HG03108 (cell line): ENCODE results near the gene EXTL1.
"Not testable (repeated sequence)": the region's sequence is repeated elsewhere in the genome, so short reads cannot be mapped to it uniquely, and the experiment has no call there.

Source experiments
- ATAC-seq: cut with Tn5 transposase; IDR thresholded peaks from one replicate; pipeline ENCODE4 v1.9.1; 2021; ENCODE audit warnings: moderate library complexity; ENCODE audit not compliant: unreplicated experiment

The EXTL1 gene, protein sequence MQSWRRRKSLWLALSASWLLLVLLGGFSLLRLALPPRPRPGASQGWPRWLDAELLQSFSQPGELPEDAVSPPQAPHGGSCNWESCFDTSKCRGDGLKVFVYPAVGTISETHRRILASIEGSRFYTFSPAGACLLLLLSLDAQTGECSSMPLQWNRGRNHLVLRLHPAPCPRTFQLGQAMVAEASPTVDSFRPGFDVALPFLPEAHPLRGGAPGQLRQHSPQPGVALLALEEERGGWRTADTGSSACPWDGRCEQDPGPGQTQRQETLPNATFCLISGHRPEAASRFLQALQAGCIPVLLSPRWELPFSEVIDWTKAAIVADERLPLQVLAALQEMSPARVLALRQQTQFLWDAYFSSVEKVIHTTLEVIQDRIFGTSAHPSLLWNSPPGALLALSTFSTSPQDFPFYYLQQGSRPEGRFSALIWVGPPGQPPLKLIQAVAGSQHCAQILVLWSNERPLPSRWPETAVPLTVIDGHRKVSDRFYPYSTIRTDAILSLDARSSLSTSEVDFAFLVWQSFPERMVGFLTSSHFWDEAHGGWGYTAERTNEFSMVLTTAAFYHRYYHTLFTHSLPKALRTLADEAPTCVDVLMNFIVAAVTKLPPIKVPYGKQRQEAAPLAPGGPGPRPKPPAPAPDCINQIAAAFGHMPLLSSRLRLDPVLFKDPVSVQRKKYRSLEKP

DNA sequence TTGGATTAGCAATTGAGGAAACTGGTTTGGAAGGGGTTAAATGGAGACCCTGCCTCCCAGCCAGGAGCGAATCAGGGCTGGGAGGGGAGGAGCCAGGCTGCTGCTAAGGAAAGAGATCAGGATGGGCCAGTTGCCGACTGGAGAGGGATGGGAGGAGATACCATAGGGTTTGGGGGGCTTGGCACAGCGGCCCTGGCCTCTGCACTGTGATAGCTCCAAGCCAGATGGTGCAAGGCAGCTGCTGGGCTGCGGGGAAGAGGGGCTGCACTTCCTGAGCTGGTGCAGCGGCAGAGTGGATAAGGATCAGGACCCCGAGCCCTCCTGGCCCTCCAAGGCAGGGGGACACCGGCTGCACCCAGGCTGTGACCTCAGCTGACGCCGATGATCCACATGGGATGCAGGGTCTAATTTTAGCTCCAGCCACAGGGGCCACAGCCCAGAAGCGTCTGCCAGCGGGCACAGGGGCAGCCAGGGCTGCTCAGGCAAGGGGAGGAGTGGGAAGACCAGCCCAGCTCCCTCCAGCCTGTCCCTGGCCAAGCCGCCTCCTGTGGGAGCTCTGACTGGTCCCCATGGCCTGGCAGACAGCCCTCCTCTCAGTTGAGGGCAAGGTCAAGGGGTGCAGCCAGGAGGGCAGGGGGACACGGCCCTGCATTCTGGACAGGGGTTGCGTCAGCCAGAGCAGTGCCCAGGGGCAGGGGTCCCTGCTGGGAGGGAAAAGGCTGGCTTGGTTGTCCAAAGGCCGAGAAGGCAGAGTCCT is at the start of gene EXTL1:
Gene EXTL1 (plus strand): TSS at position 129 of the 757 bp plus-strand sequence. CDS start 872 bp downstream, outside the sequence.
- no peak for ATAC-seq

DNA sequence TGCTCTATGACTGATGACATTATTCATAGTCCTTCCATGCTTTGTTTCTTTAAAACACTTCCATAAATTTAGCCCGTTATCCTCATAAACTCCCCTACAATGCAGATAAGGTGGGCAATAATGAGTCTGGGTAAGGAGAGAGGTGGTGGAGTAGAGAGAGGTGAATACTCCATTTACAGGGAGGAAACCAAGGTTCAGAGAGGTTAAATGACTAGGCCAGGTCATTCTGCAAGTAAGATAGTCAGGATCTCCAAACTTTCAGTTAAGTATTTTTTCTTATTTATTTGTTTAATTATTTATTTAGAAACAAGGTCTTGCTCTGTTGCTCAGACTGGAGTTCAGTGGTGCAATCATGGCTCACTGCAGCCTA is 49.8 kb upstream of the EXTL1 start:
- ATAC-seq = no peak

DNA sequence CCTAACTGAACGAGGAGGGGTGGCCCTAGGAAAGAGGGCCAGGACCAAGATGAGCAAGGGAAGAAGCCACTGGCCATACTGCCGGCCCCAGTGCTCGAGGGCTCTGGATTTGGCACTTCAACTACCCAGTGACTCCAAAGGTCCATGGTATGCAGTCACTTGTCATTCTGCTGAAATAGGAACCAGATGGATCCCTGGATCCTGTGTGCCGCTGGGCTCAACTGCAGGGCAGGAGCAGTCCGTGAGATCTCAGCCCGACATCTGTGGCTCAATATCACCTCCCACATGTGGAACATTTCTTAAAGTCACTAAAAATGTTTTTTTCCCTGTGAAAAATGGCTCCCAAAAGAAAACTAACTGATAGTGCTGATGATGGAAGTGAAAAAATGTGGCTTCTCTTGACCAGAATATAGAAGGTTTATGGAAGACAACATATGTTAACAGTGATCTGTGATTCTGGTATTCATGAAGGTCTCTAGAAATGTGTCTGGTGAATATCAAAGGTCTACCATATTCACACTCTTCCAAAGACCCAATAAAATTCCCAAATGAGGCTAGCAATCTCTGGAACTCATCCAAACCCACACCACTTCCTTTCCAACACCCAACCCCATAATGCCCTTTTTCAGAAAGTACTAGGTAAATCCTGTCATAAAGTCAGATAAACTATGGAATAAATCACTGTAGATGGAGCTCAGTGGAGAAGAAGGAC is 47.8 kb upstream of the EXTL1 start:
- no peak for ATAC-seq

DNA sequence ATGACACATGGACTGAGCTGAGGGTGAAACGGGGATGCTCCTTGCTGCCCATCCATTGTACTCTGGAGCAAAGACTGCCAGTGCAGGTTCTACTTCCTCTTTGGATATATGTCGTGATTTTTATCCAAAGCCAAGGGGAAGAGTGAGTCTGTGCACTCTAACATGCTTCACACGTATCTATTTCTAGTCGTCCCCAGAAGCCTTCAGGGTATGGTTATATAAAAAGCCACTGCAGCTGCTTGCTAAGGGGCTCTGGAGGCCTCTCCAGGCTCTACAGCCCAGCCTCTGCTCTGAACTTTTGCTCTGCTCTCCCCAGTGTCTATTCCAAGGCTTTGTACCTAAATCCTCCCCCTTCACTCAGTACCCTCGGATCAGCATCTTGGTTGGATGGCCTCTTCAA is 43.8 kb upstream of the EXTL1 start:
- ATAC-seq = no peak

DNA sequence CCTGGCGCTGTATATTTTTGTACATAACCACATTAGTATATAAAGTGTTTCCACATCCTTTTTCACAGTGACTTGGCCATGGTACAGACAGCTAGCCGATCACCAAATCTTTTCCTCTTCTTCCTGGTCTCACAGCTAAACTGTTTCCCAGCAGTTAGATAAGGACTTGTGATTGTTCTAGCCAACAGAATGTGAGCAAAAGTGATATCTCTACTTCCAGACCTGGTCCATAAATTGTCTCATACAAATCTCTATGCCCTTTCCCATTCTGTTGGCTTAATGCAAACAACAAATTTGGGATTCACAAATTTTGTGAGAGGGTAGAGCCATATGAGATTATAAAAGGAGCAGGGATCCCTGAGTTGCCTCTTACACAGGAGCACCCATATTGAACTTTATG is 43.2 kb upstream of the EXTL1 start:
- no peak for ATAC-seq

DNA sequence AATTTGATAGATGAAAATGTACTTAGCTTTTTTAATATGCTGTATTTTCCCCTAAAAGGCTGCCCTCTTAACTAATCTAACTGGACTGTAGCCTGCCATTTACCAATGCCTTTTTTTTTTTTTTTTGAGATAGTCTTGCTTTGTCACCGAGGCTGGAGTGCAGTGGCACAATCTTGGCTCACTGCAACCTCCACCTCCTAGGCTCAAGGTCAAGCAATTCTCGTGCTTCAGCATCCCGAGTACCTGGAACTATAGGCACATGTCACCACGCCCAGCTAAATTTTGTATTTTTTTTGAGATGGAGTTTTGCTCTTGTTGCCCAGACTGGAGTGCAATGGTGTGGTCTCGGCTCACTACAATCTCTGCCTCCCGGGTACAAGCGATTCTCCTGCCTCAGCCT is 42.4 kb upstream of the EXTL1 start:
- no peak for ATAC-seq

DNA sequence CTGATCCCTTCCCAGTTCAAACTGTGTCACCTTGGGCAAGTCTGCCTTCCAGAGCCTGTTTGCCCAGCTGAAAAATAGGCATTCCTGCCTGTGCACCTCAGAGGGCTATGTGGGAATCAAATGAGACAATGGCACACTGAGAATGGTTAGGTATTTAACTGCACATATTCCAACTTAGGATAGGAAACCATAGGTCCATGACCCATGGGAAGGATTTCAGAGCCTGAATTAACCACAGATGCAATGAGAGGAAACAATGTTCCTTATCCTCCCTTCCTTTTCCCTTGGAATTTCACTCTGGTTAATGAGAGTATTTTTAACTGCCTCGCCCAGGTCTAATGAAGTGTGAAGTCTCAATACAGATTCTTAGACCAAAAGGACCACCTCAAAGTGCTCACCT is 36.4 kb upstream of the EXTL1 start:
- ATAC-seq = no peak

DNA sequence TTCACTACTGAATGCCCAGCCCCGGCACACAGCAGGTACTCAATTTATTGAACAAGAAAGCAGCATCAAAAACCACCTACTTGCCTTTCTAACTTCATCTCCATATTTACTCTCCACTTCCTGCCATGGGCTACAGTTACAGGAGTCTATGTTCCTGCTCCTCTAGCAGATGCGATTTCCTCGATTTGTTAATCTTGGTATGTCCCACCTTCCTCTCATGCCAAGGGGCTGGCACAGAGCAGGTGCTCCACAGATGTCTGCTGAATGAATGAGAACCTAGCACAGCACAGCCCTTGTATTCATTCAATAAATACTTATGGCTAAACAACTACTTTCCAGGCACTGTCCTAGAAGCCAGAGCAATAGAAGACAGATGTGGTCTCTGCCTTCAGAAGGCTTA is 35.9 kb upstream of the EXTL1 start:
- no peak for ATAC-seq

DNA sequence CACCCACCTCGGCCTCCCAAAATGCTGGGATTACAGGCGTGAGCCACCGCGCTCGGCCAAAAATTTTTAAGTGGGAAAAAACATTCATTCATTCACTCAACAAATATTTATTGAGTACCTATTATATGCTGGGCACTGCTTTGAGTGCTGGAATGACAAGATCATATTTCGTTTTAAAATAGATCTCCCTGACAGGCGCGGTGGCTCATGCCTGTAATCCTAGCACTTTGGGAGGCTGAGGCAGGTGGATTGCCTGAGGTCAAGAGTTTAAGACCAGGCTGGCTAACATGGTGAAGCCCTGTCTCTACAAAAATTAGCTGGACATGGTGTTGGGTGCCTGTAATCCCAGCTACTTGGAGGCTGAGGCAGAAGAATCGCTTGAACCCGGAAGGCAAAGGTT is 34.8 kb upstream of the EXTL1 start:
- not testable (repeated sequence) for ATAC-seq

DNA sequence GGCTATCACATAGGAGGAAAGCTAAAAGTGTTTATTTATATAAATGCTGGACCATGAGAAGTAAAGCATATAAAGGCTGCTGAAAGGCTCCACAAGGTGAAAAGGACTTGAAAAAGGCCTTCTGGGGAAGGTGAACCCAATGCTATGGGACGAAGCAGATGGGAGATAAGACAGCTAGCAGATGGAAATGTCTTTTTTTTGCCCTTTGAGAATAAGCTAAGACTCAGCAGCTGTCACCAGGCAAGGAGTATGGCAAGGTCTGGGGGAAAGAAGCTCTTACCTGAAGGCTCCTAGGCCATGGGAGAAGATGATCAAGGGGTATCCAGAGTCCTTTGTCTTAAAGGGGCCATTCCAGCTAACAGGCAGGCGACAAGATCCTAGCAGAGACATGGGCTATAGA is 33.6 kb upstream of the EXTL1 start:
- no peak for ATAC-seq

DNA sequence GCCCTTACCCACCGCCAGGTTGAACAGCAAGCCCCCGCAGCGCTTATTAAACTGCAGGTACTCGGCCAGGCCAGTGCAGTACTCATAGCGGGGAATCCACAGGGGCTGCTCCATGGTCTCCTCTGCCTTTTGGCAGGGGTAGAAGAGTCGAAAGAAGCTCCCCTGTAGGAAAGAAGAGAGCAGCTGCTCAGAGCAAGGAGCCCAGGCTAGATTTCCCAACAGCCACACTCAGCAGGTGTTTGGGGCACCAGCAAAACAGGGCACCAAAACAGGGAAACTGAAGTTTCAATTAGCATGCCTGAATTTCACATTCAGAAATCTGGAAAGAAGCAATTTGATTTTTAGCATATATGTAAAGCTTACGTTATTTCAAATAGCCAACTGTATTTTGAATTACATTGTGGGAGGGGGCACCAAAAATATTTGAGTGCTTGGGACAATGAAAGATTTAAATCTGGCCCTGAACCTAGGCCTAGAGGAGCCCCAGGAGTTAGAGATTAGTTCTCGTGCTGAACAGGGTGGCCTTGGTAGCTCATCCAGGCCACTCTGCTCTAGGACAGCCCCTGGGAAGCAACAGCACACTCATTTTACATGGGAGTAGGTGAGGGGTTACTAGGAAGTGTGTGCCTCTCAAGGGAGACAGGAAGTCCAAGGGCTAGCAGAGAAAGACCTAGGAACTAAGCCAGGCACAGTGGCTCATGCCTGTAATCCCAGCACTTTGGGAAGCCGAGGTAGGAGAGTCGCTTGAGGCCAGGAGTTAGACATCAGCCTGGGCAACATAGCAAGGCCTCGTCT is 31.9 kb upstream of the EXTL1 start:
- ATAC-seq = no peak

DNA sequence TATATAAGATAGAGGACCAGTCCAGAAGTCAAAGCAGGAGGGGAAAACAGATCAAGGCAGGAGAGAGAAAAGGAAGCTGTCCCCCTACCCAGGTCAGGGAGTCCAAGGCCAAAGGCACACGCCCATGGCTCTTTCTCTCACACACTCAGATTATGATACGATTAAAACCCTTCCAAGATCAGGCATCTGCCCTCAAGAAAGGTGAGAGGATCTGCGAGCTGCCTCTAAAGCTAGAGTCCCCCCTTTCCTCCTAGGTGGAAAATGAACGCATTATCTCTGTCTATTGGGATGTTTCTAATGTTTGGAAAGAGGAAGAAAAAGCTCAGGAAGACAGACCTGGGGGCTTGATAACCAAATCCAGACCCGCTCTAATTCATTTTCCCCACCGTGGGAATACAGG is 31.3 kb upstream of the EXTL1 start:
- ATAC-seq = no peak

DNA sequence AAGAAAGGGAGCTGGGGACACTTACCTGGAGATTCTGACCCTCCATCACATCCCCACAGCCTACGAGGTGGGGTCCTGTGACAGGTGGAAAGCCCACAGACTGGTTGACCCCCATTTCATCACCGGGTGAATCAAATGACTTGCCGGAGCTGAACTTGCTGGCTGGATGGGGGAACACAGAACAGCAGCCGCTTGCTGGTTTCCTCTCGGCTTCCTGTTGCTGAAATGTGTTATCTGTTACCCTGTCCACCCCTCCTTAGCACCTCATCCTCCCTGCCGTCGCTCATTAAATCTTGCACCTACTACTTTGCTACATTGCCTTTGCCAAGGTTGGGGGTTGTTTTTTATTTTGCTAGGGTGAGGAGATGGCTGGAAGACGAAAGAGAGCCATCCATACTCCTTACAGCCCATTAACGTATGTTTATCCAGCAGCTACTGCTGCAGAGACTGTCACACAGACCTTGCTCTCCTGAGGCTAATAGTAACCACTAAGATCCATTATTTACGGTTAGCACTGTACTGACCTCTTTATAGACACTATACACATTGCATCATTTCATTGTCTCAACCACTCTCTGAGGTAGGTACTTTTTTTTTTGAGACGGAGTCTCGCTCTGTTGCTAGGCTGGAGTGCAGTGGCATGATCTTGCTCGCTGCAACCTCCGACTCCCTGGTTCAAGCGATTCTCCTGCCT is 30.7 kb upstream of the EXTL1 start:
- ATAC-seq = no peak

DNA sequence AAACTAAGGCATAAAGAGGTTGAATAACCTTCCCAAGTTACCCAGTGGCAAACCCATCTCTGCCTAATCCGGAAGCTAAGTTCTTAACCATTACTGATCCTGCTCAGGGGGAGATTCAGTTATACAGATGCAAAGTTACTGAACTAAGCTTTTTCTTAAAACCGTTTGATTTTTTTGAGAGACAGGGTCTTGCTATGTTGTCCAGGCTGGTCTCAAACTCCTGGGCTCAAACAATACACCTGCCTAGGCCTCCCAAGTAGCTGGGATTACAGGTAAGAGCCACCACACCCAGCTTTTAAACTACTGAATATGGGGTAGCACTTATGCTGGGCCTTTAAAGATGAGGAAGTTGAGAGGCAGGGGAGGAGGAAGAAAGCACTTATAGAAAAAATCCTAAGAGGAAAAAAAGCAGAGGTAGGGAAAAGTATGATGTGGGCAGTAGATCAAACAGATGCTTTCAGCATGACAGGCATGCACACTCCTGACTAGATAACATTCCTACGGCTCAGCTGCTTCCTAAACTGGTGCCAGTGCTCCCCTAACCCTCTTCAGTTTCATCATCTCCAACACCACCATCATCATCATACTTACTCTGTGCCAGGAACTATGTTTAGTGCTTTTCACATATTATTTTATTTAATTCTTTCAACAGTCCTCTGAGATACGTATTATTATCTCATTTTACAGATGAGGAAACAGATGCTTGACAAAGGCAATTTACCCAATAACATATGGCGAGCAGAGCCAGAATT is 29.5 kb upstream of the EXTL1 start:
- no peak for ATAC-seq

DNA sequence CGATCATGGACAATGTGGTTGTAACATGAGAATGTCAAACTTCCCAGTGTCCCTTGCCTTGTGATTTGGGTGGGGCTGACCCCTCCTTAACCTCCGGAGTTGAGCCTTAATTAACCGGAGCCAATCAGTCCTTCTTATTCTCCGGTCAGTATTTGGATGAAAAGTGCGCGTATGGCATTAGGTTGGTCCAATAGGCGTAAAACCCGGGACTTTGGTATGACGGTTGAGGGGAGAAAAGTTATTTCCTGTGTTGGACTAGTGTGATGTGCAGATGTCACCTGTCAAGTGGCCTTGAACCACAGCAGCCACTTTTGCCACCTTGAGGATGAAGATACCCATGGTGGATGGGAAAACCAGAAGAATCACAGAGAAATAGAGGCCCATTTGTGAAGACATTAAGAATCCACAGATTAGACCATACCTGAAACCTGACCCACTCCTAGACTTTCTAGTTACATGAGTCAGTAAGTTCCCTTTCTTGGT is 28.8 kb upstream of the EXTL1 start:
- ATAC-seq = no peak

DNA sequence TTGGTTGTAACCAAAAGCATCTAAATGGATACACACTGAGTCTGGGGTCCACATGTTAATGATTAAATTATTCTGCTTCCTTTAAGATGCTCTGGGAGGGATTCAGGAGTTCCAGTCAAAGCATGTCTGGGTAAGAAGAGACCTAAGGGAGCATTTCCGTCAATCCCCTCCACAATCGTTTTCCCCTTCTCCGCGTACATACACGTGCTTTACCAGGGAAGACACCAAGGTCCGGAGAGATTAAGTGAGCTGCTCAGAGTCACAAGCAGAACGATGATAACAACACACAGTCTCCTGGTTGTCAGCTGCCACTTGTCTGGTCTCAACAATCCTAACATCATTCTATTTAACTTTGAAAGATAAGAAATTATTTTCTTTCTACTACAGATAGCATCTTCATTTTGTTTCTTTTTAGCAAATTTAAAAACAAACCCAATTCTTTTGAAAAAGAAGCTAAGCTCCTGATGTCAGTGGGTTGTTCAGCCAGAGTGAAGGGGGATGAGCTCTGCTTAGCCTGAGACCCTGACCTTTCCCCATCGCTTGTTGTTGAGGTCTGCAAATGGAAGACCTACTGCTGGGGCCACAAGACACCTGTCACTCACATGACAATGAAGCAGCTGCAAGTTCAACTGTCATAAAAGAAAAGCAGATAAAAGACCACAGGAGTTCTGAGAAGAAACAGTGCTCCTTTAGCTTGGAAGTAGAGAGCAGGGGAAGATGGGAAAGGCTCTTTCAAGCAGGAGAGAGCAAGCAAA is 28.2 kb upstream of the EXTL1 start:
- no peak for ATAC-seq

DNA sequence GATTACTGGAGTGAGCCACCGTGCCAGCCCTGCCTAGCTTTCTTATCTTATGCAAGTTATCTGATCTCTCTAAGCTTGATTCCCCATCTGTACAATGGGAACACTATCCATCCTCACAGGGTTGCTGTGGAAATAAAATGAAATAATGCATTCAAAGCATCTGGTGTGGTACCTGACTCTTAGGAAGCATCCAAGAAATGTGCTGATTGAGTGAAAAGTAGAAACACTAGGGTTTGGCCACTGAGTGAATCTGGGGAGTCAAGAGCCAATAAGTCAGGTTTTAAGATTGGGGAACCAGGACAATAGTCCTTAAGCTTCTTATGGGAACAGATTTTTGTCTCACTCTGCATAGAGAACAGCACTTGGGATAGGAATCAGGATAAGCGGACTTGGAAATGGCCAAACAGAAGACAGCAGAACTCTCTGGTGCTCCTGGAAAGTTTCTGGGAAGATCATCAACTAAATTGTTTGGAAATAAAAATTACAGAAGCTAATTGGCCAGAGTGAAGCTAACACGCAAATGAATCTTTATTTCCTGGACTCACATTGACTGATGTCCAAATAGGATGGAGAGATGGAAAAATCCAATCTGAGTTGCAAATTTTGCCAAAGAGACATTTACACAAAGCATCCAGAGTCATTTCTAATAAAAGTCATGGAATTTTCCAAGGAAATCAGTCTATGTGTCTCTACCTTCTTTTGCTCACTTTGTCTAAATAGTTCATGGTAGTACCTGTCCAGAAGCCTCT is 27.0 kb upstream of the EXTL1 start:
- ATAC-seq = no peak
